WTC11 (cell line): ENCODE data around the gene TMEM131L. TPM values are rescaled to one million over a fixed set of nuclear protein-coding genes. Genes with fewer than 3 reads are reported as not detected.

Experiments used
- ATAC-seq: fragments of 200-7000 bp; cut with Tn5 transposase; 2 replicates; pipeline ENCODE4 v1.10.0; 2021; ENCODE audit warnings: mild to moderate bottlenecking, moderate library complexity
- CTCF ChIA-PET: fragments of 300-600 bp; sonication (Branson Sonifier 250); formaldehyde crosslinking; loops from one replicate; lab custom pipeline; 2021; ENCODE audit warnings: antibody characterized with exemption; lab: Charles Lee
- POLR2A ChIA-PET: fragments of 350-600 bp; sonication (Branson Sonifier 250); formaldehyde crosslinking; loops from one replicate; lab custom pipeline; 2021; ENCODE audit warnings: antibody characterized with exemption; lab: Charles Lee
- DNase-seq: peaks from one replicate; pipeline ENCODE4 v3.0.0; 2021; ENCODE audit warnings: low spot score
- H3K27ac Mint-ChIP-seq: 2 replicates; pipeline ENCODE4 v1.8.0; 2021; ENCODE audit warnings: mixed read lengths
- H3K27me3 Mint-ChIP-seq: 2 replicates; pipeline ENCODE4 v1.8.0; 2021; ENCODE audit warnings: low read depth, mild to moderate bottlenecking, moderate library complexity, mixed read lengths
- H3K36me3 Mint-ChIP-seq: 2 replicates; pipeline ENCODE4 v1.8.0; 2021; ENCODE audit warnings: mixed read lengths
- H3K4me1 Mint-ChIP-seq: 2 replicates; pipeline ENCODE4 v1.8.0; 2022; ENCODE audit warnings: mixed read lengths
- H3K4me3 Mint-ChIP-seq: 2 replicates; pipeline ENCODE4 v1.8.0; 2021; ENCODE audit warnings: mild to moderate bottlenecking, moderate library complexity, mixed read lengths
- H3K9me3 Mint-ChIP-seq: 2 replicates; pipeline ENCODE4 v1.8.0; 2021; ENCODE audit warnings: mixed read lengths
- CBFB ChIP-seq: sonication (generic); formaldehyde crosslinking; IDR thresholded peaks from 2 replicates; pipeline ENCODE4 v1.8.1; 2022; ENCODE audit warnings: mild to moderate bottlenecking, low read depth, missing genetic modification reagents
- GABPB1 ChIP-seq: sonication (generic); formaldehyde crosslinking; IDR thresholded peaks from 2 replicates; pipeline ENCODE4 v1.8.1; 2023; ENCODE audit warnings: mild to moderate bottlenecking, missing genetic modification reagents
- GTF2I ChIP-seq: fragments of 250-450 bp; sonication (Bioruptor Pico); conservative IDR thresholded peaks from 2 replicates; pipeline ENCODE4 v1.4.0; 2021; ENCODE audit warnings: mild to moderate bottlenecking
- NR1H2 ChIP-seq: sonication (generic); formaldehyde crosslinking; IDR thresholded peaks from 2 replicates; pipeline ENCODE4 v1.9.0; 2021; ENCODE audit warnings: mild to moderate bottlenecking, moderate library complexity, missing genetic modification reagents
- ZNF671 ChIP-seq: fragments of 250-450 bp; sonication (Bioruptor Pico); IDR thresholded peaks from 2 replicates; pipeline ENCODE4 v1.8.0; 2021; ENCODE audit warnings: mild to moderate bottlenecking
- total RNA-seq: library from RNA; stranded (reverse); gene quantifications from 3 replicates; pipeline ENCODE4 v1.2.3, GENCODE V29; 2021
- TF ChIP-seq, protein P1 (sequence below): sonication (generic); formaldehyde crosslinking; IDR thresholded peaks from 2 replicates; pipeline ENCODE4 v1.8.1; 2022; ENCODE audit warnings: low read depth, mild to moderate bottlenecking, moderate library complexity, missing genetic modification reagents, borderline replicate concordance
- TF ChIP-seq, protein P2 (sequence below): fragments of 250-450 bp; sonication (Bioruptor Pico); IDR thresholded peaks from 2 replicates; pipeline ENCODE4 v1.8.0; 2021; ENCODE audit warnings: mild to moderate bottlenecking
- TF ChIP-seq, protein P3 (sequence below): sonication (generic); formaldehyde crosslinking; IDR thresholded peaks from 2 replicates; pipeline ENCODE4 v1.8.1; 2023; ENCODE audit warnings: mild to moderate bottlenecking, missing genetic modification reagents, moderate library complexity
- TF ChIP-seq, protein P4 (sequence below): sonication (generic); formaldehyde crosslinking; IDR thresholded peaks from 2 replicates; pipeline ENCODE4 v1.8.0; 2022; ENCODE audit warnings: mild to moderate bottlenecking, missing genetic modification reagents
- TF ChIP-seq, protein P5 (sequence below): sonication (generic); formaldehyde crosslinking; IDR thresholded peaks from 2 replicates; pipeline ENCODE4 v1.8.1; 2023; ENCODE audit warnings: mild to moderate bottlenecking, missing genetic modification reagents, borderline replicate concordance
- TF ChIP-seq, protein P6 (sequence below): fragments of 250-450 bp; sonication (Bioruptor Pico); IDR thresholded peaks from 2 replicates; pipeline ENCODE4 v1.9.0; 2021; ENCODE audit warnings: mild to moderate bottlenecking, borderline replicate concordance
- TF ChIP-seq, protein P7 (sequence below): fragments of 250-450 bp; sonication (Bioruptor Pico); IDR thresholded peaks from 2 replicates; pipeline ENCODE4 v1.9.0; 2021; ENCODE audit warnings: mild to moderate bottlenecking
- TF ChIP-seq, protein P8 (sequence below): sonication (generic); formaldehyde crosslinking; conservative IDR thresholded peaks from 2 replicates; pipeline ENCODE4 v1.8.1; 2022; ENCODE audit warnings: mild to moderate bottlenecking, missing genetic modification reagents
- TF ChIP-seq, protein P9 (sequence below): sonication (generic); formaldehyde crosslinking; IDR thresholded peaks from 2 replicates; pipeline ENCODE4 v1.8.1; 2023; ENCODE audit warnings: mild to moderate bottlenecking, moderate library complexity, missing genetic modification reagents

TMEM131L gene
- total RNA-seq, 1 experiment from 2014 or later, result 26.7 TPM

DNA sequence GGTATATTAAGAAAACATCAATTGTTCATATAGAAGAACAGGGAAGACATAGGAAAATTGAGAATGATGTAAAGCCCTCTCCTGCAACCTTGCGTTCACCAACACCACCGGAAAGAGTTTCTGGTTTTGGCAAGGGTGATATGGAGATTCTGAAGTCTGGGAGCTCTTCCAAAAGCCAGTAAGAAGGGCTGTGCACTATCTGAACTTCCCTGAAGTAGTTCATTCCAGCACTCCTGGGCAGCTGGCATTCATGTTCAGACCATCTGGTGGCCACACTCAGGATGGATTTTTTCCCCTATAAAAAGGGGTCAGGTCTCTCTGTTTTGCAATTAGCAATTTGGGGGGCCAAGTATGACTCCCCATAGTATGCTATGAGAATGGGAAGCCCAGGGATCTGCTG, 202.5 kb downstream of the TMEM131L start:
- CTCF ChIA-PET, result no interaction called here
- DNase-seq, result no peak
- H3K4me1 Mint-ChIP-seq, result no peaks in the 10 kb centered on the region
- H3K4me3 Mint-ChIP-seq, result no peak overlapping the region
- H3K27me3 Mint-ChIP-seq, result peaks cover 25% of the 10 kb centered on the region
- TF ChIP-seq GABPB1 (CRISPR knock-in tag) (no peak), CBFB (no peak), ZNF671 (CRISPR knock-in tag) (no peak), NR1H2 (CRISPR knock-in tag) (no peak), GTF2I (CRISPR knock-in tag) (no peak)
- TF ChIP-seq, protein P1, sequence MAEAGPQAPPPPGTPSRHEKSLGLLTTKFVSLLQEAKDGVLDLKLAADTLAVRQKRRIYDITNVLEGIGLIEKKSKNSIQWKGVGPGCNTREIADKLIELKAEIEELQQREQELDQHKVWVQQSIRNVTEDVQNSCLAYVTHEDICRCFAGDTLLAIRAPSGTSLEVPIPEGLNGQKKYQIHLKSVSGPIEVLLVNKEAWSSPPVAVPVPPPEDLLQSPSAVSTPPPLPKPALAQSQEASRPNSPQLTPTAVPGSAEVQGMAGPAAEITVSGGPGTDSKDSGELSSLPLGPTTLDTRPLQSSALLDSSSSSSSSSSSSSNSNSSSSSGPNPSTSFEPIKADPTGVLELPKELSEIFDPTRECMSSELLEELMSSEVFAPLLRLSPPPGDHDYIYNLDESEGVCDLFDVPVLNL, result no peak
- TF ChIP-seq, protein P2, sequence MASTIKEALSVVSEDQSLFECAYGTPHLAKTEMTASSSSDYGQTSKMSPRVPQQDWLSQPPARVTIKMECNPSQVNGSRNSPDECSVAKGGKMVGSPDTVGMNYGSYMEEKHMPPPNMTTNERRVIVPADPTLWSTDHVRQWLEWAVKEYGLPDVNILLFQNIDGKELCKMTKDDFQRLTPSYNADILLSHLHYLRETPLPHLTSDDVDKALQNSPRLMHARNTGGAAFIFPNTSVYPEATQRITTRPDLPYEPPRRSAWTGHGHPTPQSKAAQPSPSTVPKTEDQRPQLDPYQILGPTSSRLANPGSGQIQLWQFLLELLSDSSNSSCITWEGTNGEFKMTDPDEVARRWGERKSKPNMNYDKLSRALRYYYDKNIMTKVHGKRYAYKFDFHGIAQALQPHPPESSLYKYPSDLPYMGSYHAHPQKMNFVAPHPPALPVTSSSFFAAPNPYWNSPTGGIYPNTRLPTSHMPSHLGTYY (CRISPR knock-in tag), result no peak
- TF ChIP-seq, protein P3, sequence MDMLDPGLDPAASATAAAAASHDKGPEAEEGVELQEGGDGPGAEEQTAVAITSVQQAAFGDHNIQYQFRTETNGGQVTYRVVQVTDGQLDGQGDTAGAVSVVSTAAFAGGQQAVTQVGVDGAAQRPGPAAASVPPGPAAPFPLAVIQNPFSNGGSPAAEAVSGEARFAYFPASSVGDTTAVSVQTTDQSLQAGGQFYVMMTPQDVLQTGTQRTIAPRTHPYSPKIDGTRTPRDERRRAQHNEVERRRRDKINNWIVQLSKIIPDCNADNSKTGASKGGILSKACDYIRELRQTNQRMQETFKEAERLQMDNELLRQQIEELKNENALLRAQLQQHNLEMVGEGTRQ (CRISPR knock-in tag), result no peak
- TF ChIP-seq, protein P4, sequence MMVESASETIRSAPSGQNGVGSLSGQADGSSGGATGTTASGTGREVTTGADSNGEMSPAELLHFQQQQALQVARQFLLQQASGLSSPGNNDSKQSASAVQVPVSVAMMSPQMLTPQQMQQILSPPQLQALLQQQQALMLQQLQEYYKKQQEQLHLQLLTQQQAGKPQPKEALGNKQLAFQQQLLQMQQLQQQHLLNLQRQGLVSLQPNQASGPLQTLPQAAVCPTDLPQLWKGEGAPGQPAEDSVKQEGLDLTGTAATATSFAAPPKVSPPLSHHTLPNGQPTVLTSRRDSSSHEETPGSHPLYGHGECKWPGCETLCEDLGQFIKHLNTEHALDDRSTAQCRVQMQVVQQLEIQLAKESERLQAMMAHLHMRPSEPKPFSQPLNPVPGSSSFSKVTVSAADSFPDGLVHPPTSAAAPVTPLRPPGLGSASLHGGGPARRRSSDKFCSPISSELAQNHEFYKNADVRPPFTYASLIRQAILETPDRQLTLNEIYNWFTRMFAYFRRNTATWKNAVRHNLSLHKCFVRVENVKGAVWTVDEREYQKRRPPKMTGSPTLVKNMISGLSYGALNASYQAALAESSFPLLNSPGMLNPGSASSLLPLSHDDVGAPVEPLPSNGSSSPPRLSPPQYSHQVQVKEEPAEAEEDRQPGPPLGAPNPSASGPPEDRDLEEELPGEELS (CRISPR knock-in tag), result no peak
- TF ChIP-seq, protein P5, sequence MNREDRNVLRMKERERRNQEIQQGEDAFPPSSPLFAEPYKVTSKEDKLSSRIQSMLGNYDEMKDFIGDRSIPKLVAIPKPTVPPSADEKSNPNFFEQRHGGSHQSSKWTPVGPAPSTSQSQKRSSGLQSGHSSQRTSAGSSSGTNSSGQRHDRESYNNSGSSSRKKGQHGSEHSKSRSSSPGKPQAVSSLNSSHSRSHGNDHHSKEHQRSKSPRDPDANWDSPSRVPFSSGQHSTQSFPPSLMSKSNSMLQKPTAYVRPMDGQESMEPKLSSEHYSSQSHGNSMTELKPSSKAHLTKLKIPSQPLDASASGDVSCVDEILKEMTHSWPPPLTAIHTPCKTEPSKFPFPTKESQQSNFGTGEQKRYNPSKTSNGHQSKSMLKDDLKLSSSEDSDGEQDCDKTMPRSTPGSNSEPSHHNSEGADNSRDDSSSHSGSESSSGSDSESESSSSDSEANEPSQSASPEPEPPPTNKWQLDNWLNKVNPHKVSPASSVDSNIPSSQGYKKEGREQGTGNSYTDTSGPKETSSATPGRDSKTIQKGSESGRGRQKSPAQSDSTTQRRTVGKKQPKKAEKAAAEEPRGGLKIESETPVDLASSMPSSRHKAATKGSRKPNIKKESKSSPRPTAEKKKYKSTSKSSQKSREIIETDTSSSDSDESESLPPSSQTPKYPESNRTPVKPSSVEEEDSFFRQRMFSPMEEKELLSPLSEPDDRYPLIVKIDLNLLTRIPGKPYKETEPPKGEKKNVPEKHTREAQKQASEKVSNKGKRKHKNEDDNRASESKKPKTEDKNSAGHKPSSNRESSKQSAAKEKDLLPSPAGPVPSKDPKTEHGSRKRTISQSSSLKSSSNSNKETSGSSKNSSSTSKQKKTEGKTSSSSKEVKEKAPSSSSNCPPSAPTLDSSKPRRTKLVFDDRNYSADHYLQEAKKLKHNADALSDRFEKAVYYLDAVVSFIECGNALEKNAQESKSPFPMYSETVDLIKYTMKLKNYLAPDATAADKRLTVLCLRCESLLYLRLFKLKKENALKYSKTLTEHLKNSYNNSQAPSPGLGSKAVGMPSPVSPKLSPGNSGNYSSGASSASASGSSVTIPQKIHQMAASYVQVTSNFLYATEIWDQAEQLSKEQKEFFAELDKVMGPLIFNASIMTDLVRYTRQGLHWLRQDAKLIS (CRISPR knock-in tag), result no peak
- no peak for ATAC-seq
- H3K36me3 Mint-ChIP-seq, result peaks cover 6% of the 10 kb centered on the region; the same call in 1 of the 2 replicates
- H3K9me3 Mint-ChIP-seq, result peaks cover 35% of the 10 kb centered on the region
- POLR2A ChIA-PET, result no interaction called here
- H3K27ac Mint-ChIP-seq, result no peak overlapping the region

DNA sequence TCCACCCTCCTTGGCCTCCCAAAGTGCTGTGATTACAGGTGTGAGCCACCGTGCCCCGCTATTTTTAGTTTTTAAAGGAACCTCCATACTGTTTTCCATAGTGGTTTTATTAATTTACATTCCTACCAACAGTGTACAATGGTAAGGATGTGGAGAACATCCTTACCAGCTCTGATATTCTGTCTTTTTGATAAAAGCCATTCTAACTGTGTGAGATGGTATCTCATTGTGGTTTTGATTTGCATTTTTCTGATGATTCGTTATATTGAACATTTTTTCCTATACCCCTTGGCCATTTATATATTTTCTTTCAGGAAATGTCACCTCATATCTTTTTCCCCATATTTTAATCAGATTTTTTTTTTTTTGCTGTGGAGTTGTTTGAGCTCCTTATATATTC, 203.7 kb downstream of the TMEM131L start:
- Mint-ChIP-seq H3K4me1 (no peaks in the 10 kb centered on the region), H3K27ac (no peak overlapping the region), H3K27me3 (peaks cover 22% of the 10 kb centered on the region), H3K9me3 (peaks cover 33% of the 10 kb centered on the region), H3K36me3 (peaks cover 2% of the 10 kb centered on the region; the same call in 1 of the 2 replicates), H3K4me3 (no peak overlapping the region)
- no peak for DNase-seq
- ATAC-seq, result no peak
- CTCF ChIA-PET, result no interaction called here
- POLR2A ChIA-PET, result no interaction called here
- TF ChIP-seq, protein P6, sequence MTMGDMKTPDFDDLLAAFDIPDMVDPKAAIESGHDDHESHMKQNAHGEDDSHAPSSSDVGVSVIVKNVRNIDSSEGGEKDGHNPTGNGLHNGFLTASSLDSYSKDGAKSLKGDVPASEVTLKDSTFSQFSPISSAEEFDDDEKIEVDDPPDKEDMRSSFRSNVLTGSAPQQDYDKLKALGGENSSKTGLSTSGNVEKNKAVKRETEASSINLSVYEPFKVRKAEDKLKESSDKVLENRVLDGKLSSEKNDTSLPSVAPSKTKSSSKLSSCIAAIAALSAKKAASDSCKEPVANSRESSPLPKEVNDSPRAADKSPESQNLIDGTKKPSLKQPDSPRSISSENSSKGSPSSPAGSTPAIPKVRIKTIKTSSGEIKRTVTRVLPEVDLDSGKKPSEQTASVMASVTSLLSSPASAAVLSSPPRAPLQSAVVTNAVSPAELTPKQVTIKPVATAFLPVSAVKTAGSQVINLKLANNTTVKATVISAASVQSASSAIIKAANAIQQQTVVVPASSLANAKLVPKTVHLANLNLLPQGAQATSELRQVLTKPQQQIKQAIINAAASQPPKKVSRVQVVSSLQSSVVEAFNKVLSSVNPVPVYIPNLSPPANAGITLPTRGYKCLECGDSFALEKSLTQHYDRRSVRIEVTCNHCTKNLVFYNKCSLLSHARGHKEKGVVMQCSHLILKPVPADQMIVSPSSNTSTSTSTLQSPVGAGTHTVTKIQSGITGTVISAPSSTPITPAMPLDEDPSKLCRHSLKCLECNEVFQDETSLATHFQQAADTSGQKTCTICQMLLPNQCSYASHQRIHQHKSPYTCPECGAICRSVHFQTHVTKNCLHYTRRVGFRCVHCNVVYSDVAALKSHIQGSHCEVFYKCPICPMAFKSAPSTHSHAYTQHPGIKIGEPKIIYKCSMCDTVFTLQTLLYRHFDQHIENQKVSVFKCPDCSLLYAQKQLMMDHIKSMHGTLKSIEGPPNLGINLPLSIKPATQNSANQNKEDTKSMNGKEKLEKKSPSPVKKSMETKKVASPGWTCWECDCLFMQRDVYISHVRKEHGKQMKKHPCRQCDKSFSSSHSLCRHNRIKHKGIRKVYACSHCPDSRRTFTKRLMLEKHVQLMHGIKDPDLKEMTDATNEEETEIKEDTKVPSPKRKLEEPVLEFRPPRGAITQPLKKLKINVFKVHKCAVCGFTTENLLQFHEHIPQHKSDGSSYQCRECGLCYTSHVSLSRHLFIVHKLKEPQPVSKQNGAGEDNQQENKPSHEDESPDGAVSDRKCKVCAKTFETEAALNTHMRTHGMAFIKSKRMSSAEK (CRISPR knock-in tag), result no peak
- TF ChIP-seq, protein P7, sequence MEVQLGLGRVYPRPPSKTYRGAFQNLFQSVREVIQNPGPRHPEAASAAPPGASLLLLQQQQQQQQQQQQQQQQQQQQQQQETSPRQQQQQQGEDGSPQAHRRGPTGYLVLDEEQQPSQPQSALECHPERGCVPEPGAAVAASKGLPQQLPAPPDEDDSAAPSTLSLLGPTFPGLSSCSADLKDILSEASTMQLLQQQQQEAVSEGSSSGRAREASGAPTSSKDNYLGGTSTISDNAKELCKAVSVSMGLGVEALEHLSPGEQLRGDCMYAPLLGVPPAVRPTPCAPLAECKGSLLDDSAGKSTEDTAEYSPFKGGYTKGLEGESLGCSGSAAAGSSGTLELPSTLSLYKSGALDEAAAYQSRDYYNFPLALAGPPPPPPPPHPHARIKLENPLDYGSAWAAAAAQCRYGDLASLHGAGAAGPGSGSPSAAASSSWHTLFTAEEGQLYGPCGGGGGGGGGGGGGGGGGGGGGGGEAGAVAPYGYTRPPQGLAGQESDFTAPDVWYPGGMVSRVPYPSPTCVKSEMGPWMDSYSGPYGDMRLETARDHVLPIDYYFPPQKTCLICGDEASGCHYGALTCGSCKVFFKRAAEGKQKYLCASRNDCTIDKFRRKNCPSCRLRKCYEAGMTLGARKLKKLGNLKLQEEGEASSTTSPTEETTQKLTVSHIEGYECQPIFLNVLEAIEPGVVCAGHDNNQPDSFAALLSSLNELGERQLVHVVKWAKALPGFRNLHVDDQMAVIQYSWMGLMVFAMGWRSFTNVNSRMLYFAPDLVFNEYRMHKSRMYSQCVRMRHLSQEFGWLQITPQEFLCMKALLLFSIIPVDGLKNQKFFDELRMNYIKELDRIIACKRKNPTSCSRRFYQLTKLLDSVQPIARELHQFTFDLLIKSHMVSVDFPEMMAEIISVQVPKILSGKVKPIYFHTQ (CRISPR knock-in tag), result no peak
- TF ChIP-seq, protein P8, sequence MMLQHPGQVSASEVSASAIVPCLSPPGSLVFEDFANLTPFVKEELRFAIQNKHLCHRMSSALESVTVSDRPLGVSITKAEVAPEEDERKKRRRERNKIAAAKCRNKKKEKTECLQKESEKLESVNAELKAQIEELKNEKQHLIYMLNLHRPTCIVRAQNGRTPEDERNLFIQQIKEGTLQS (CRISPR knock-in tag), result no peak
- TF ChIP-seq, protein P9, sequence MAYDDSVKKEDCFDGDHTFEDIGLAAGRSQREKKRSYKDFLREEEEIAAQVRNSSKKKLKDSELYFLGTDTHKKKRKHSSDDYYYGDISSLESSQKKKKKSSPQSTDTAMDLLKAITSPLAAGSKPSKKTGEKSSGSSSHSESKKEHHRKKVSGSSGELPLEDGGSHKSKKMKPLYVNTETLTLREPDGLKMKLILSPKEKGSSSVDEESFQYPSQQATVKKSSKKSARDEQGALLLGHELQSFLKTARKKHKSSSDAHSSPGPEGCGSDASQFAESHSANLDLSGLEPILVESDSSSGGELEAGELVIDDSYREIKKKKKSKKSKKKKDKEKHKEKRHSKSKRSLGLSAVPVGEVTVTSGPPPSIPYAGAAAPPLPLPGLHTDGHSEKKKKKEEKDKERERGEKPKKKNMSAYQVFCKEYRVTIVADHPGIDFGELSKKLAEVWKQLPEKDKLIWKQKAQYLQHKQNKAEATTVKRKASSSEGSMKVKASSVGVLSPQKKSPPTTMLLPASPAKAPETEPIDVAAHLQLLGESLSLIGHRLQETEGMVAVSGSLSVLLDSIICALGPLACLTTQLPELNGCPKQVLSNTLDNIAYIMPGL (CRISPR knock-in tag), result no peak
